Astrocyte (in vitro differentiated cells and primary cell): Measurements from ENCODE around the gene SIGLEC9. TPM values are rescaled to one million over a fixed set of nuclear protein-coding genes. Genes with fewer than 3 reads are reported as not detected.

Experiments
- DNase-seq: peaks from one replicate; pipeline ENCODE4 v3.0.0-alpha.2; 2010; ENCODE audit warnings: low read depth
- FAIRE-seq: peaks from 2 replicates; lab custom pipeline; 2011; peaks lifted over from hg19 to GRCh38; lab: Jason Lieb, UNC
- H2AFZ ChIP-seq: 2 replicates; pipeline ENCODE4 v1.6.0; 2012; ENCODE audit warnings: low read depth, low read length, inconsistent platforms
- H3K27ac ChIP-seq: 2 replicates; pipeline ENCODE4 v1.5.1; 2011; ENCODE audit warnings: low read depth, low read length, inconsistent platforms
- H3K27me3 ChIP-seq: 2 replicates; pipeline ENCODE4 v1.6.0; 2011; ENCODE audit warnings: low read length, inconsistent platforms; ENCODE audit not compliant: insufficient read depth
- H3K36me3 ChIP-seq: 2 replicates; pipeline ENCODE4 v1.5.1; 2011; ENCODE audit warnings: low read length, inconsistent platforms; ENCODE audit not compliant: insufficient read depth
- H3K4me1 ChIP-seq: 2 replicates; pipeline ENCODE4 v1.5.1; 2011; ENCODE audit warnings: low read length, inconsistent platforms; ENCODE audit not compliant: insufficient read depth
- H3K4me2 ChIP-seq: 2 replicates; pipeline ENCODE4 v1.6.0; 2012; ENCODE audit warnings: low read length, inconsistent platforms
- H3K4me3 ChIP-seq: 2 replicates; pipeline ENCODE4 v1.5.1; 2011; ENCODE audit warnings: low read depth, mild to moderate bottlenecking, low read length, inconsistent platforms; ENCODE audit not compliant: insufficient read depth
- H3K79me2 ChIP-seq: 2 replicates; pipeline ENCODE4 v1.6.0; 2012; ENCODE audit warnings: mild to moderate bottlenecking, low read length, inconsistent platforms; ENCODE audit not compliant: insufficient read depth
- H3K9ac ChIP-seq: 2 replicates; pipeline ENCODE4 v1.6.0; 2012; ENCODE audit warnings: mild to moderate bottlenecking, low read length, inconsistent platforms
- H3K9me3 ChIP-seq: 2 replicates; pipeline ENCODE4 v1.5.1; 2012; ENCODE audit warnings: low read depth, mild to moderate bottlenecking, low read length, inconsistent platforms; ENCODE audit not compliant: insufficient read depth
- H4K20me1 ChIP-seq: 2 replicates; pipeline ENCODE4 v1.6.0; 2012; ENCODE audit warnings: low read length, inconsistent platforms; ENCODE audit not compliant: insufficient read depth
- H3K27ac Mint-ChIP-seq: one replicate; pipeline ENCODE4 v1.8.0; 2021; ENCODE audit warnings: mild to moderate bottlenecking, mixed read lengths; ENCODE audit not compliant: unreplicated experiment
- H3K27me3 Mint-ChIP-seq: one replicate; pipeline ENCODE4 v1.8.0; 2021; ENCODE audit warnings: low read depth, mixed read lengths; ENCODE audit not compliant: unreplicated experiment
- H3K36me3 Mint-ChIP-seq: one replicate; pipeline ENCODE4 v1.8.0; 2021; ENCODE audit warnings: low read depth, mixed read lengths; ENCODE audit not compliant: unreplicated experiment
- H3K4me1 Mint-ChIP-seq: one replicate; pipeline ENCODE4 v1.8.0; 2021; ENCODE audit warnings: low read depth, mixed read lengths; ENCODE audit not compliant: unreplicated experiment
- H3K4me3 Mint-ChIP-seq: one replicate; pipeline ENCODE4 v1.8.0; 2021; ENCODE audit warnings: mild to moderate bottlenecking, moderate library complexity, mixed read lengths; ENCODE audit not compliant: unreplicated experiment
- H3K9me3 Mint-ChIP-seq: one replicate; pipeline ENCODE4 v1.8.0; 2021; ENCODE audit warnings: mild to moderate bottlenecking, mixed read lengths; ENCODE audit not compliant: unreplicated experiment
- EZH2 ChIP-seq: IDR thresholded peaks from 2 replicates; pipeline ENCODE4 v1.6.1; 2012; ENCODE audit warnings: mild to moderate bottlenecking, low read length, inconsistent platforms; ENCODE audit not compliant: insufficient read depth
- total RNA-seq: library from RNA; stranded (reverse); gene quantifications from 2 replicates; pipeline ENCODE4 v1.2.1, GENCODE V29; 2021
- TF ChIP-seq, protein P1 (sequence below): IDR thresholded peaks from 2 replicates; pipeline ENCODE4 v1.5.1; 2011; ENCODE audit warnings: low read depth, mild to moderate bottlenecking, inconsistent platforms, low read length, moderate library complexity; ENCODE audit not compliant: insufficient read depth

The SIGLEC9 gene
- total RNA-seq, 1 donor from 2014 or later, result not detected

DNA sequence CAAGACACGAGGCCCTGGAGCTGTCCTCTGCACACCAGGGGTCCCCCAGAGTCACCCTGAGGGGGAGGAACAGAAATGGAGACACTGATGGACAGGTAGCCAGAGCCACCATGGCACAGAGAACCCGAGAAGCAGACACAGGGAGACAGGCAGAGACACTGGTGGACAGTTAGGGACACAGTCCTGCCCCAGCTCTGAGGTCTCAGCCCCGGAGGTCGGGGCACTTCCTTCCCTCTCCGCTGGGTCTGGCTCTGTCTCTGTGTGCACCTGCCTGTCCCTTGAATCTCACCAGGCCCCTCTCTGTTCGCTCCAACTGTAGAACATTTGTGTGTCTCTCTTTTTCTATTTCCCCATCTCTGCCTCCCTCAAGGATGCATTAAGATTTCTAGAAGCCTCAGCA lies 46.6 kb upstream of the SIGLEC9 start:
- TF ChIP-seq, protein P1, sequence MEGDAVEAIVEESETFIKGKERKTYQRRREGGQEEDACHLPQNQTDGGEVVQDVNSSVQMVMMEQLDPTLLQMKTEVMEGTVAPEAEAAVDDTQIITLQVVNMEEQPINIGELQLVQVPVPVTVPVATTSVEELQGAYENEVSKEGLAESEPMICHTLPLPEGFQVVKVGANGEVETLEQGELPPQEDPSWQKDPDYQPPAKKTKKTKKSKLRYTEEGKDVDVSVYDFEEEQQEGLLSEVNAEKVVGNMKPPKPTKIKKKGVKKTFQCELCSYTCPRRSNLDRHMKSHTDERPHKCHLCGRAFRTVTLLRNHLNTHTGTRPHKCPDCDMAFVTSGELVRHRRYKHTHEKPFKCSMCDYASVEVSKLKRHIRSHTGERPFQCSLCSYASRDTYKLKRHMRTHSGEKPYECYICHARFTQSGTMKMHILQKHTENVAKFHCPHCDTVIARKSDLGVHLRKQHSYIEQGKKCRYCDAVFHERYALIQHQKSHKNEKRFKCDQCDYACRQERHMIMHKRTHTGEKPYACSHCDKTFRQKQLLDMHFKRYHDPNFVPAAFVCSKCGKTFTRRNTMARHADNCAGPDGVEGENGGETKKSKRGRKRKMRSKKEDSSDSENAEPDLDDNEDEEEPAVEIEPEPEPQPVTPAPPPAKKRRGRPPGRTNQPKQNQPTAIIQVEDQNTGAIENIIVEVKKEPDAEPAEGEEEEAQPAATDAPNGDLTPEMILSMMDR, result no peak
- TF ChIP-seq EZH2, result no peak
- no peaks in the 10 kb centered on the region for H3K27me3 ChIP-seq
- H3K4me3 ChIP-seq, result no peak overlapping the region
- Mint-ChIP-seq H3K9me3 (peaks cover 5% of the 10 kb centered on the region), H3K36me3 (peaks cover 2% of the 10 kb centered on the region), H3K4me3 (no peak overlapping the region), H3K27me3 (peaks cover 27% of the 10 kb centered on the region), H3K27ac (no peak overlapping the region), H3K4me1 (no peaks in the 10 kb centered on the region)
- H3K4me1 ChIP-seq, result no peaks in the 10 kb centered on the region
- H3K27ac ChIP-seq, result no peak overlapping the region
- FAIRE-seq (no peak), DNase-seq (no peak)
- no peak overlapping the region for H3K9ac ChIP-seq
- no peak overlapping the region for H2AFZ ChIP-seq
- no peaks in the 10 kb centered on the region for H3K9me3 ChIP-seq
- no peak overlapping the region for H3K4me2 ChIP-seq
- no peaks in the 10 kb centered on the region for H4K20me1 ChIP-seq
- no peaks in the 10 kb centered on the region for H3K79me2 ChIP-seq
- H3K36me3 ChIP-seq, result no peaks in the 10 kb centered on the region

DNA sequence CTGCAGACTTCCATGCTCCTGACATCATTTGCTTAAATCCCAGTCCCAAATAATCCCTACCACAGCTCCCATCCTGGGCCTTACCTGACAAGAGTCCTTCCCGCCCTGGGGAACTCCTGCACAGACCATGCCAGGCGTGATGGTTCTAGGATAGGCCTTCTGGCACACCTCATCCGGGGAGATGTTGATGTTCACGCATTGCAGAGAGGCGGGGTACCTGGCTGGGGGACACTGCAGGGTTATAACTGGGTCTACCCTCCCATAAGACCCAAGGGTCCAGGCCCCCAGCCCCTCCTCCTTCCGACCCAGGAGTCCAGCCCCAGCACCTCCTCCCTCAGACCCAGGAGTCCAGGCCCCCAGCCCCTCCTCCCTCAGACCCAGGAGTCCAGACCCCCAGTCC lies 46.0 kb upstream of the SIGLEC9 start:
- no peaks in the 10 kb centered on the region for H3K79me2 ChIP-seq
- H3K27me3 ChIP-seq, result no peaks in the 10 kb centered on the region
- H3K4me1 ChIP-seq, result no peaks in the 10 kb centered on the region
- H2AFZ ChIP-seq, result no peak overlapping the region
- H3K27ac ChIP-seq, result no peak overlapping the region
- Mint-ChIP-seq H3K4me1 (no peaks in the 10 kb centered on the region), H3K9me3 (peaks cover 2% of the 10 kb centered on the region), H3K36me3 (peaks cover 2% of the 10 kb centered on the region), H3K27ac (no peak overlapping the region), H3K27me3 (peaks cover 33% of the 10 kb centered on the region), H3K4me3 (no peak overlapping the region)
- H3K9ac ChIP-seq, result no peak overlapping the region
- TF ChIP-seq, protein P1, result no peak
- TF ChIP-seq EZH2, result no peak
- no peak overlapping the region for H3K4me2 ChIP-seq
- H4K20me1 ChIP-seq, result no peaks in the 10 kb centered on the region
- DNase-seq (no peak), FAIRE-seq (no peak)
- H3K4me3 ChIP-seq, result no peak overlapping the region
- H3K9me3 ChIP-seq, result no peaks in the 10 kb centered on the region
- no peaks in the 10 kb centered on the region for H3K36me3 ChIP-seq

DNA sequence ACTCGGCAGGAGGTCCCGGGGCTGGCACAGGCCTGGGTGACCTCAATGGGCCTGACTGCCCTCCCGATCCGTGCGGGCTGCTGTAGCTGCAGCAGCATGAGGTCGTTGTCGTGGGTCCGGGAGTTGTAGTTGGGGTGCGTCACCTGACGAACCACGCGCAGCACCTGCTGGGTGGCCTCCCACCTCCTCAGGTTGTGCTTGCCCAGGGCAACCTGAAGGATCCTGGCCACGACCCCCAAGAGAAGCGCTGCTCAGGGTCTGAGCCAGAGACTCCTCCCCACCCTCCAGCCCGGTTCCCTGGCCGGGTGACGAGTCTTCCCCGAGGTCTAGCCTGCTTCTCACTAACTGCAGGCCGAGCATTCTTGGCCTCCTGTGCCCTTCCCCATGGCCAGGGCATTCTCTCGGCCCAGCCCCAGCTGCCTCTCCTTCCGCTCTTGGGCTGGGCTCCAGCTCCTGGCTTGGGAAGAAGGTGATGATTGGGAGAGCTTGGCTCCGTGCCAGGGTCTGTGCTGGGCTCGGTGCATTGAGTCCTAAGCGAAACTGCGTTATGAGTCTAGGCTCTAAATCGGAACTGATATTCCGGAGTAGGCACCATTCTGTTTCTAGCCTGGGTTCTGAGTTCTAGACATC lies 45.1 kb upstream of the SIGLEC9 start:
- H4K20me1 ChIP-seq, result no peaks in the 10 kb centered on the region
- no peak for FAIRE-seq
- no peak overlapping the region for H3K4me3 ChIP-seq
- peaks cover 2% of the 10 kb centered on the region for H3K36me3 Mint-ChIP-seq
- no peaks in the 10 kb centered on the region for H3K79me2 ChIP-seq
- DNase-seq, result no peak
- H3K27me3 Mint-ChIP-seq, result peaks cover 38% of the 10 kb centered on the region
- H3K4me3 Mint-ChIP-seq, result no peak overlapping the region
- no peaks in the 10 kb centered on the region for H3K9me3 ChIP-seq
- no peaks in the 10 kb centered on the region for H3K4me1 Mint-ChIP-seq
- H3K9me3 Mint-ChIP-seq, result no peaks in the 10 kb centered on the region
- no peak overlapping the region for H2AFZ ChIP-seq
- no peak overlapping the region for H3K27ac Mint-ChIP-seq
- no peak overlapping the region for H3K27ac ChIP-seq
- TF ChIP-seq, protein P1, result no peak
- no peak for TF ChIP-seq EZH2
- H3K4me2 ChIP-seq, result no peak overlapping the region
- no peak overlapping the region for H3K9ac ChIP-seq
- H3K36me3 ChIP-seq, result no peaks in the 10 kb centered on the region
- H3K4me1 ChIP-seq, result no peaks in the 10 kb centered on the region
- no peaks in the 10 kb centered on the region for H3K27me3 ChIP-seq
